Hematopoietic multipotent progenitor cell treated with erythropoietin and hydrocortisone succinate and interleukin-3 and kit ligand, for 8 days (in vitro differentiated cells): ENCODE data around the gene UBL4A.

ENCODE experiments used
- DNase-seq: peaks from one replicate; pipeline ENCODE4 v3.0.0-alpha.2; 2015

UBL4A gene

GRCh38 chrX:154486396-154487207 is at the start of gene UBL4A:
Gene UBL4A, minus strand, starts transcription at chrX:154486615. Its CDS starts 31 bp downstream, at chrX:154486584.
- peak; percentile 48 for DNase-seq

GRCh38 chrX:154535892-154536291 is 49.5 kb upstream of the UBL4A start:
- no peak for DNase-seq

GRCh38 chrX:154534526-154535322 is 48.3 kb upstream of the UBL4A start:
- peak; percentile 80 for DNase-seq

- DNase-seq: no peak
Observed at GRCh38 chrX:154532690-154533089, 46.3 kb upstream of the UBL4A start.

- no peak for DNase-seq
Observed at GRCh38 chrX:154531626-154532025, 45.2 kb upstream of the UBL4A start.

GRCh38 chrX:154530286-154530685 is 43.9 kb upstream of the UBL4A start:
- DNase-seq: no peak

- DNase-seq: no peak
Observed at GRCh38 chrX:154529206-154529612, 42.8 kb upstream of the UBL4A start.

GRCh38 chrX:154526901-154527675 is 40.7 kb upstream of the UBL4A start:
- DNase-seq: peak; percentile 87

- no peak for DNase-seq
Observed at GRCh38 chrX:154525606-154526490, 39.4 kb upstream of the UBL4A start.

- DNase-seq: peak; percentile 75
Observed at GRCh38 chrX:154519389-154519788, 33.0 kb upstream of the UBL4A start.

GRCh38 chrX:154517101-154517781 is 30.8 kb upstream of the UBL4A start:
- DNase-seq: no peak

- no peak for DNase-seq
Observed at GRCh38 chrX:154516656-154517100, 30.3 kb upstream of the UBL4A start.

GRCh38 chrX:154515966-154516655 is 29.7 kb upstream of the UBL4A start, which contains the start of gene FAM3A:
Gene FAM3A, minus strand, starts transcription at chrX:154516232. Its CDS starts 460 bp downstream, at chrX:154515772.
- peak; percentile 83 for DNase-seq

GRCh38 chrX:154515090-154515965 is 28.9 kb upstream of the UBL4A start:
- DNase-seq: no peak

- no peak for DNase-seq
Observed at GRCh38 chrX:154513716-154514115, 27.3 kb upstream of the UBL4A start.

GRCh38 chrX:154512879-154513553 is 26.6 kb upstream of the UBL4A start:
- DNase-seq: no peak

- DNase-seq: no peak
Observed at GRCh38 chrX:154511761-154512160, 25.3 kb upstream of the UBL4A start.

- no peak for DNase-seq
Observed at GRCh38 chrX:154509455-154509854, 23.0 kb upstream of the UBL4A start.

GRCh38 chrX:154508384-154508745 is 21.9 kb upstream of the UBL4A start:
- no peak for DNase-seq
